Femur (tissue), 1 donor: ENCODE measurements around the gene KCNJ6.
A peak's percentile ranks its signal among the peaks of the same experiment; 100 is the strongest.

Source experiments
- DNase-seq: peaks from one replicate; pipeline ENCODE4 v3.0.0-alpha.2; 2017

Gene KCNJ6

GRCh38 chr21:37861561-37861960 lies 54.7 kb downstream of the KCNJ6 start:
- DNase-seq, result no peak

GRCh38 chr21:37860416-37860815 lies 55.8 kb downstream of the KCNJ6 start:
- DNase-seq, result no peak

- peak; percentile 30 for DNase-seq
Observed at GRCh38 chr21:37855647-37856625, 60.3 kb downstream of the KCNJ6 start.

- no peak for DNase-seq
Observed at GRCh38 chr21:37855271-37855646, 61.0 kb downstream of the KCNJ6 start.

GRCh38 chr21:37849506-37850102 lies 66.7 kb downstream of the KCNJ6 start:
- DNase-seq, result no peak

- no peak for DNase-seq
Observed at GRCh38 chr21:37848721-37849490, 67.4 kb downstream of the KCNJ6 start.

GRCh38 chr21:37845535-37845934 lies 70.7 kb downstream of the KCNJ6 start:
- DNase-seq, result no peak

GRCh38 chr21:37843191-37843590 lies 73.1 kb downstream of the KCNJ6 start:
- no peak for DNase-seq

- DNase-seq, result no peak
Observed at GRCh38 chr21:37842163-37842919, 73.9 kb downstream of the KCNJ6 start.

GRCh38 chr21:37837381-37837780 lies 78.9 kb downstream of the KCNJ6 start:
- no peak for DNase-seq

GRCh38 chr21:37835481-37835880 lies 80.8 kb downstream of the KCNJ6 start:
- DNase-seq, result no peak

GRCh38 chr21:37833301-37833700 lies 83.0 kb downstream of the KCNJ6 start:
- no peak for DNase-seq

- no peak for DNase-seq
Observed at GRCh38 chr21:37829447-37829846, 86.8 kb downstream of the KCNJ6 start.

GRCh38 chr21:37828991-37829390 lies 87.3 kb downstream of the KCNJ6 start:
- DNase-seq, result no peak

- no peak for DNase-seq
Observed at GRCh38 chr21:37828556-37828955, 87.7 kb downstream of the KCNJ6 start.

GRCh38 chr21:37827913-37828312 lies 88.3 kb downstream of the KCNJ6 start:
- no peak for DNase-seq

- no peak for DNase-seq
Observed at GRCh38 chr21:37821786-37822450, 94.3 kb downstream of the KCNJ6 start.

- no peak for DNase-seq
Observed at GRCh38 chr21:37821092-37821491, 95.2 kb downstream of the KCNJ6 start.

GRCh38 chr21:37819372-37819771 lies 96.9 kb downstream of the KCNJ6 start:
- DNase-seq, result no peak

- no peak for DNase-seq
Observed at GRCh38 chr21:37817242-37817641, 99.0 kb downstream of the KCNJ6 start.

- no peak for DNase-seq
Observed at GRCh38 chr21:37815893-37816292, 100.4 kb downstream of the KCNJ6 start.

- DNase-seq, result no peak
Observed at GRCh38 chr21:37811711-37812110, 104.5 kb downstream of the KCNJ6 start.
